Endothelial cell of umbilical vein (primary cell): ENCODE data around the gene CCDC91. TPM values are rescaled to one million over a fixed set of nuclear protein-coding genes. Genes with fewer than 3 reads are reported as not detected.

Experiments
- BruUV-seq: library from RNA; stranded (reverse); fragments of 400-500 nt; replicated peaks from 2 replicates; lab custom pipeline; 2021; lab: Mats Ljungman, UMichigan
- CTCF ChIA-PET: fragments of 300-600, 350-600 bp; sonication (Branson Sonifier 250); formaldehyde crosslinking; loops from one replicate; lab custom pipeline; 2021; ENCODE audit warnings: antibody characterized with exemption, inconsistent platforms; lab: Charles Lee
- POLR2A ChIA-PET: fragments of 300-600, 350-600 bp; sonication (Branson Sonifier 250); formaldehyde crosslinking; loops from one replicate; lab custom pipeline; 2021; ENCODE audit warnings: antibody characterized with exemption, inconsistent platforms; lab: Charles Lee
- DNase-seq: peaks from one replicate; pipeline ENCODE4 v3.0.0-alpha.2; 2011; ENCODE audit warnings: low read depth, low spot score
- FAIRE-seq: peaks from 2 replicates; lab custom pipeline; 2011; peaks lifted over from hg19 to GRCh38; lab: Jason Lieb, UNC
- H2AFZ ChIP-seq: 2 replicates; pipeline ENCODE4 v1.6.0; 2012; ENCODE audit warnings: low read depth, low read length, control low read depth, inconsistent platforms
- H3K27ac ChIP-seq: 2 replicates; pipeline ENCODE4 v1.5.1; 2011; ENCODE audit warnings: low read depth, mild to moderate bottlenecking, control low read depth, low read length, moderate library complexity; ENCODE audit not compliant: insufficient read depth
- H3K27me3 ChIP-seq, 2 experiments: 2 replicates each; pipeline versions ENCODE4 v1.6.0 to v1.6.1; 2011; ENCODE audit warnings: low read length in 2 of 2, mixed read lengths in 1 of 2; ENCODE audit not compliant: control insufficient read depth in 2 of 2, insufficient read depth in 2 of 2
- H3K36me3 ChIP-seq, 2 experiments: 2 replicates in 1 of 2; 3 replicates in 1 of 2; pipeline ENCODE4 v1.5.1; 2011; ENCODE audit warnings: low read length in 2 of 2, mild to moderate bottlenecking in 1 of 2, moderate library complexity in 1 of 2; ENCODE audit not compliant: control insufficient read depth in 2 of 2, insufficient read depth in 2 of 2; ENCODE audit errors: extremely low read depth in 1 of 2
- H3K4me1 ChIP-seq: 3 replicates; pipeline ENCODE4 v1.5.1; 2011; ENCODE audit warnings: mild to moderate bottlenecking, low read length; ENCODE audit not compliant: control insufficient read depth, insufficient read depth; ENCODE audit errors: extremely low read depth
- H3K4me2 ChIP-seq: 2 replicates; pipeline ENCODE4 v1.6.1; 2011; ENCODE audit warnings: low read length, control low read depth, mixed read lengths; ENCODE audit not compliant: insufficient read depth
- H3K4me3 ChIP-seq, 3 experiments: fragments of 200-600 bp in 1 of 3; sonication (generic), shearing (Covaris generic) in 1 of 3; replicated peaks in 1 of 3; 2 replicates each; pipeline ENCODE4 v1.5.1; 2011 to 2016; ENCODE audit warnings: control low read depth in 3 of 3, low read length in 3 of 3, mild to moderate bottlenecking in 2 of 3, inconsistent platforms in 1 of 3, low read depth in 1 of 3, moderate library complexity in 1 of 3; ENCODE audit not compliant: insufficient read depth in 1 of 3
- H3K79me2 ChIP-seq: 2 replicates; pipeline ENCODE4 v1.6.0; 2012; ENCODE audit warnings: low read length, inconsistent platforms; ENCODE audit not compliant: control insufficient read depth, insufficient read depth
- H3K9ac ChIP-seq: replicated peaks from 2 replicates; pipeline ENCODE3; 2011; ENCODE audit warnings: low read length, control low read depth; ENCODE audit not compliant: insufficient read depth; ENCODE audit errors: extremely low read depth
- H3K9me1 ChIP-seq: replicated peaks from 3 replicates; pipeline ENCODE4 v1.6.0; 2011; ENCODE audit warnings: mild to moderate bottlenecking, low read length; ENCODE audit not compliant: control insufficient read depth, insufficient read depth; ENCODE audit errors: extremely low read depth
- H3K9me3 ChIP-seq: replicated peaks from 2 replicates; pipeline ENCODE4 v1.5.1; 2012; ENCODE audit warnings: low read length, inconsistent platforms; ENCODE audit not compliant: control insufficient read depth, insufficient read depth
- H4K20me1 ChIP-seq: replicated peaks from 2 replicates; pipeline ENCODE3; 2011; ENCODE audit warnings: mild to moderate bottlenecking, low read length; ENCODE audit not compliant: control insufficient read depth, insufficient read depth; ENCODE audit errors: extremely low read depth
- EZH2 ChIP-seq: IDR thresholded peaks from 2 replicates; pipeline ENCODE4 v1.6.1; 2012; ENCODE audit warnings: borderline replicate concordance, low read depth, mild to moderate bottlenecking, moderate library complexity, low read length, inconsistent platforms; ENCODE audit not compliant: severe bottlenecking
- FOS ChIP-seq: IDR thresholded peaks from 2 replicates; pipeline ENCODE4 v1.6.1; 2011; ENCODE audit warnings: mild to moderate bottlenecking, low read length, moderate library complexity, borderline replicate concordance; ENCODE audit not compliant: insufficient read depth
- GATA2 ChIP-seq: IDR thresholded peaks from 2 replicates; pipeline ENCODE4 v1.7.0; 2011; ENCODE audit warnings: low read depth, mild to moderate bottlenecking, moderate library complexity, mixed read lengths, low read length; ENCODE audit not compliant: insufficient read length, insufficient read depth
- JUN ChIP-seq: IDR thresholded peaks from 2 replicates; pipeline ENCODE4 v1.6.1; 2011; ENCODE audit warnings: borderline replicate concordance, low read depth; ENCODE audit not compliant: insufficient read length, insufficient read depth
- MYC ChIP-seq: IDR thresholded peaks from one replicate; pipeline ENCODE4 v1.6.1; 2011; ENCODE audit warnings: mild to moderate bottlenecking, low read depth, low read length
- POLR2A ChIP-seq: IDR thresholded peaks from 2 replicates; pipeline ENCODE4 v1.6.1; 2012; ENCODE audit warnings: low read depth, mild to moderate bottlenecking, control low read depth, low read length
- POLR2AphosphoS5 ChIP-seq: IDR thresholded peaks from 2 replicates; pipeline ENCODE4 v1.6.1; 2012; ENCODE audit warnings: low read depth, mild to moderate bottlenecking, control low read depth, low read length, moderate library complexity; ENCODE audit not compliant: insufficient read depth
- dilution Hi-C: fragments of 300-500 bp; cut with MboI; formaldehyde crosslinking; loops from one replicate; pipeline ENCODE4 v1.15.0; 2019; ENCODE audit warnings: low sequenced_read_pairs; ENCODE audit not compliant: extremely low pct_ligation_motif_present
- intact Hi-C: fragments of 100-400 bp; cut with micrococcal nuclease; formaldehyde crosslinking; loops from one replicate; pipeline ENCODE4 v1.10.0; 2022
- polyA plus RNA-seq, 4 experiments: library from polyadenylated mRNA; depleted of rRNA in 3 of 4; stranded (reverse) in 3 of 4; unstranded in 1 of 4; fragments of >200 nt; gene quantifications; 2 replicates each; pipeline versions ENCODE4 v1.2.1 to v1.2.3, GENCODE V29; 2011 to 2012; ENCODE audit warnings: missing spikeins in 1 of 4
- total RNA-seq: library from RNA; stranded (reverse); gene quantifications from 2 replicates; pipeline ENCODE4 v1.2.3, GENCODE V29; 2021
- TF ChIP-seq, protein P1 (sequence below), 2 donors: IDR thresholded peaks; 1 replicate in 1 of 2; 2 replicates in 1 of 2; pipeline ENCODE4 v1.5.1; 2011; ENCODE audit warnings: low read length in 2 of 2, mild to moderate bottlenecking in 2 of 2, moderate library complexity in 2 of 2, control low read depth in 1 of 2, inconsistent platforms in 1 of 2, low read depth in 1 of 2; ENCODE audit not compliant: insufficient read depth in 1 of 2; ENCODE audit errors: extremely low read depth in 1 of 2
- TF ChIP-seq, protein P2 (sequence below): IDR thresholded peaks from 2 replicates; pipeline ENCODE4 v1.6.1; 2011; ENCODE audit not compliant: insufficient read depth, insufficient read length

Gene CCDC91
- total and polyA plus RNA-seq, 2 donors (not counting 3 experiments of a cell fraction or from before 2014, with no cell fraction given) = 3.8 to 10.5 TPM

DNA sequence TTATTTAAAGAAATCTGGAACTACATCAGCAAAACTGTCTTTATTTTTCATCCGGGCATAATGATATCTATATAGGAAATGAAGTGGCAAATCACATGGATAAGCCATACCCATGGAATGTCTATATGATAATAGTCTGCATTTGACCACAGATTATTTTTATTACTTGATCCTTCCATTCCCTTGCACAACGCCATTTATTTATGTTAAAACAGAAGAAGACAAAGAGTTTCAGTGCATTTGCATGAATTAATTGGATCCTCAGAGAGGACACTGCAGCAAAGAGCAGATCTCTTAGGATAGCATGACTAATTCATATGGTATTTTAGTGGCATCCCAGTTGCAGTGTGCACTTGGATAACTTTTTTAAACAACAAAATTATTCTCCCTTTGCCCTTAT is 345.0 kb downstream of the CCDC91 start:
- ChIA-PET POLR2A (no interaction called here), CTCF (interaction anchor here (0.8 kb wide), 1 partner anchor 9 kb away, joined by 3 read pairs; no protein-coding TSS in a partner anchor)
- Histone ChIP-seq H3K27ac (no peak overlapping the region), H2AFZ (no peak overlapping the region), H3K36me3 (no peaks in the 10 kb centered on the region), H4K20me1 (no peaks in the 10 kb centered on the region), H3K9me1 (no peaks in the 10 kb centered on the region), H3K79me2 (no peaks in the 10 kb centered on the region), H3K9ac (no peak overlapping the region), H3K9me3 (no peaks in the 10 kb centered on the region), H3K4me2 (no peak overlapping the region), H3K27me3 (no peaks in the 10 kb centered on the region), H3K4me1 (peaks cover 3% of the 10 kb centered on the region), H3K4me3 (no peak overlapping the region)
- TF ChIP-seq, protein P1, sequence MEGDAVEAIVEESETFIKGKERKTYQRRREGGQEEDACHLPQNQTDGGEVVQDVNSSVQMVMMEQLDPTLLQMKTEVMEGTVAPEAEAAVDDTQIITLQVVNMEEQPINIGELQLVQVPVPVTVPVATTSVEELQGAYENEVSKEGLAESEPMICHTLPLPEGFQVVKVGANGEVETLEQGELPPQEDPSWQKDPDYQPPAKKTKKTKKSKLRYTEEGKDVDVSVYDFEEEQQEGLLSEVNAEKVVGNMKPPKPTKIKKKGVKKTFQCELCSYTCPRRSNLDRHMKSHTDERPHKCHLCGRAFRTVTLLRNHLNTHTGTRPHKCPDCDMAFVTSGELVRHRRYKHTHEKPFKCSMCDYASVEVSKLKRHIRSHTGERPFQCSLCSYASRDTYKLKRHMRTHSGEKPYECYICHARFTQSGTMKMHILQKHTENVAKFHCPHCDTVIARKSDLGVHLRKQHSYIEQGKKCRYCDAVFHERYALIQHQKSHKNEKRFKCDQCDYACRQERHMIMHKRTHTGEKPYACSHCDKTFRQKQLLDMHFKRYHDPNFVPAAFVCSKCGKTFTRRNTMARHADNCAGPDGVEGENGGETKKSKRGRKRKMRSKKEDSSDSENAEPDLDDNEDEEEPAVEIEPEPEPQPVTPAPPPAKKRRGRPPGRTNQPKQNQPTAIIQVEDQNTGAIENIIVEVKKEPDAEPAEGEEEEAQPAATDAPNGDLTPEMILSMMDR (IDR thresholded peaks at IDR 0.05; ENCODE audit: extremely low read depth in 1 of 2, insufficient read depth in 1 of 2, low read depth in 1 of 2, low read length in 2 of 2) = no peak
- TF ChIP-seq JUN (no peak), MYC (no peak), POLR2AphosphoS5 (no peak), FOS (no peak)
- TF ChIP-seq, protein P2, sequence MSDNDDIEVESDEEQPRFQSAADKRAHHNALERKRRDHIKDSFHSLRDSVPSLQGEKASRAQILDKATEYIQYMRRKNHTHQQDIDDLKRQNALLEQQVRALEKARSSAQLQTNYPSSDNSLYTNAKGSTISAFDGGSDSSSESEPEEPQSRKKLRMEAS = no peak
- FAIRE-seq = no peak
- dilution Hi-C loops = no loop called here
- BruUV-seq = no TSS peak
- DNase-seq = peak; percentile 14
- intact Hi-C loops = no loop called here

DNA sequence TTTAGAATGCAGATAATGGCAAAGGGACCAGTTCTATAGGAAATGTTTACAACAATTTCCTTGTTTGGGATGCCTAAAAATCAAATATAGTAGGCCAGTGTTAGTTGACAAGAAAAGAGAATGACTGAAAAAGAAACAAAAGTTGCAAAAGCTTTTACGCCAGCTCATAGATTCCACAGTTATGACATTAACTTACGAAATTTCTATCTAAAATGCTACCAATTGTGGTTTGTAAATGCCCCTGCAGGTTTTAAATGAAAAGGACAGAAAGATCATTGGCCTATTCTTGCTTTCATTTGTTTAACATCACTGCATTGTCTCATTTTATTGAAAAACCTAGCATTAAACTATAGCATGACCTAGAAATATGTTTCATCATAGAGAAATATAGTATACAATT is 345.8 kb downstream of the CCDC91 start:
- Histone ChIP-seq H3K36me3 (no peaks in the 10 kb centered on the region), H3K9me3 (no peaks in the 10 kb centered on the region), H3K4me2 (no peak overlapping the region), H3K4me1 (peaks cover 3% of the 10 kb centered on the region), H3K27ac (no peak overlapping the region), H3K4me3 (no peak overlapping the region), H3K9ac (no peak overlapping the region), H3K9me1 (no peaks in the 10 kb centered on the region), H4K20me1 (no peaks in the 10 kb centered on the region), H2AFZ (no peak overlapping the region), H3K79me2 (no peaks in the 10 kb centered on the region), H3K27me3 (no peaks in the 10 kb centered on the region)
- CTCF ChIA-PET = interaction anchor here (2.3 kb wide), 1 partner anchor 10 kb away, joined by 5 read pairs; no protein-coding TSS in a partner anchor
- TF ChIP-seq FOS (no peak), JUN (no peak), POLR2AphosphoS5 (no peak), GATA2 (no peak), MYC (no peak), POLR2A (no peak), EZH2 (no peak)
- TF ChIP-seq, protein P2 = no peak
- TF ChIP-seq, protein P1 (IDR thresholded peaks at IDR 0.05; ENCODE audit: extremely low read depth in 1 of 2, insufficient read depth in 1 of 2, low read depth in 1 of 2, low read length in 2 of 2) = no peak
- no peak for DNase-seq
- intact Hi-C loops = no loop called here
- POLR2A ChIA-PET = no interaction called here
- BruUV-seq = no TSS peak
- FAIRE-seq = no peak
- dilution Hi-C loops = no loop called here
